Stimulated activated CD4-positive, alpha-beta T cell treated with anti-CD3 and anti-CD28 coated beads, Interleukin-2, amount 100 ng/mL, for 24 hours (primary cell): ENCODE measurements around the gene ISM1.
A peak's percentile ranks its signal among the peaks of the same experiment; 100 is the strongest.
"Not testable (repeated sequence)": the region's sequence is repeated elsewhere in the genome, so short reads cannot be mapped to it uniquely, and the experiment has no call there.

Experiments
- DNase-seq, 2 donors: peaks; one replicate each; pipeline ENCODE4 v3.0.0-alpha.2; 2020

Gene ISM1

DNA sequence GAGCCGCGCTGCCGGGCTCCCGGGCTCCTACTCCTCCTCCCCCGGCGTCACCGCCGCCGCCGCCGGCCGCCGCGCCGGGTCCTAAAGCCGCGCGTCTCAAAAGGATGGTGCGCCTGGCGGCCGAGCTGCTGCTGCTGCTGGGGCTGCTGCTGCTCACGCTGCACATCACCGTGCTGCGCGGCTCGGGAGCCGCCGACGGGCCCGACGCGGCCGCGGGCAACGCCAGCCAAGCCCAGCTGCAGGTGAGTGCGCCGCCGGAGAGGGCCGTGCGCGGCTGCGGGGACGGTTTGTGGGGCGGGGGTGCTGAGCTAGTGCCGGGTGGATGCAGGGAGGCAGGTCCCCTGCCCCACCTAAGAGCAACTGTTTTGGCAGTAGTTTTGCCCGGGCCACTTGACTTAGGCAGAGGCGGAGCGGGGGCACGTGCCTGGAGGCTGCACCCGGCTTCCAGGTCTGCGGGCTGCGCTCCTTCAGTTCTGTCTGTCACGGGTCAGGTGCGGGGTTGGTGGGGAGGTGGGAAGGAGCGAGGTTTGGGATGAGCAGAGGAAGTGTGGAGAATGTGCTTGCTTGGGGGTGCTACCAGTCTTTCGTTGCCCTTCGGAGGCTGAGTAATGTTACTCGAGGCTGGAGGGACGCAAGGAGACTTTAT lies 722 bp downstream of the ISM1 start:
- DNase-seq = peak; percentile 65 to 71

DNA sequence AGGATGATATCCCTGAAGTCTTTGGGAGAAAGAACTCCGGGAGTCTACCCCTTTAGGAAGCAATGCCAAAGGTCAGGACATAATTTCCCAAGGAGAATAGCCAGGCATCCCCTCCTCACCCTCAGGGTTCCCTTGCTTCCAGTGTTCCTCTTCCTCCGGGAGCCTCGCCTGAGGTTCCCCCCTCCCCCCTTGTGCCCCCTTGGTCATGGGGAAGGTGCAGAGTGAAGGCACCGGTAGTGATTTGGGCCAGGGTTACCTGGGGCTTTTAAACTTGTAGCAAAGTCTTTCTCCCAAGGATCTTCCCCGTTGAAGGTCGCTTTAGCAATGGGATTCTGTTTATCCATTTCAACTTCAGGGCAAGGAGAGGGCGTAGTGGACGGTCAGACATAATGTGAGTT lies 1.2 kb downstream of the ISM1 start:
- DNase-seq = no peak

DNA sequence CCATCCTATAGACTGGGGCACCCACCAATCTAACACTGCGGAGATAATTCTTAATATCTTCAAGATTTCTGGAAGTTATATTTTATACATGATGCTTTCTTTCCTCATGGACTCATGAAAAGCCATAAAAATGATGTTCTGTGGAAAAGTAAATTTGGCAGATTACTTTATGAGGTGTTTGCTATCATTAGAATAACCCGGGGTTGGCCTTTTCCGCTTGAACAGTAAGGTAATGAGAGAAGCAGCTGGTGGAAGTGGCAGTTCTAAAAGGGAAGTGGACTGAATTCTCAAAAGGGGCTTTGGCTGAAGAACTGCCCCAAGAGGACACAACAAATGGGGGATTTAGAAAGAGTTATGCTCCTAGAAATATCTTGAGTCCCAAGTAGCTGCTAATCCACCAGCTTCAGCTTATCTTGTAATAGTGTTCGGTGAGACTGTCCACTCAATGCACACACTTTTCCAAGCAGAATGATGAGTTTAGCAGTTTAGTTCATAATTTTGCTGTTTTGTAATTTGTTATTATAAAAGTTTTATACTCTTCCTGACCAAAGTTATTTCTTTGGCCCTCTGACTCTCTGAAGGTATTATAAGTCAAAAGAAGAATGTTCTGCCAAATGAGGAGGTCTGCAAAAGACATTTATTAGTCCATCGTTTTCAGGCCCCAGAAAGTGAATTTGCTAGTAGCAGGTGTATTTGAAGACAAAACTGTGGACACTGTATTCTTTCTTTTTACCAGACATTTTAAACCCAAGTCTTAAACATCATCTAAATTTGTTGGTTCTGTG lies 2.9 kb downstream of the ISM1 start:
- DNase-seq = no peak

DNA sequence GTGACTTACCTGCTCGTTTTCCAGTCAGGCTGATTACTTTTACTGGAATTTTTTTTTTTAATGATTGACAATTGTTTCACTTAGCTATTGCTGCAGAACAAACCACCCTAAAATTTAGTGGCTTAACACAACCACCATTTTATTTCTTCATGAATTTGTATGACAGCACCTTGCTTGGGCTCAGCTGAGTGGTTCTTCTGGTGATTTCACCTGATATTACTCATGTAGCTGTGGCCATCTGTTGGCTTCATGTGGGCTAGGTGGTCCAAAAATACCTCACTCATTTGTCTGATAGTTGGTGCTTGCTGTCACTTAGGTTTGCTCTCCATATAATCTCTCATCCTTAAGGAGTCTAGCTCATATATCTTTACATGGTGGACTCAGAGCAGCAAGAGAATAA lies 5.3 kb downstream of the ISM1 start:
- DNase-seq = no peak

DNA sequence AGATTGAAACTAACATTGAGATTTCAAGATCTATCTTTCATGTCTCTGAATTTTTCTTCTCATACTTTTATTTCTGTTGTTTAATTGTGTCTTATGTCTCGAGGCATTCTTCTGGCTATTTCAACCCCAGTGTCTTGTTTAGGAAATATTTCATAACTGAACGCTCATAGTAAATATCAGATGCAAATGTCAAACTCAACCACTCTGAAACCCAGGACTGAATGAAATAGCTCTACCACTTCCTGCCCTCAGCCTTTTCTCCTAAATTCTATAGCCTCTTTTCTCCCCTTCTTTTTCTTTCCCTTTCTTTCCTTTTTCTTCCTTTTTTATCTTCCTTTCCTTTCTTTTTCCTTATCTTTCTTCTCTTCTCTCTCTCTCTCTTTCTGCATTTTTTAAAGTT lies 7.7 kb downstream of the ISM1 start:
- DNase-seq = no peak

DNA sequence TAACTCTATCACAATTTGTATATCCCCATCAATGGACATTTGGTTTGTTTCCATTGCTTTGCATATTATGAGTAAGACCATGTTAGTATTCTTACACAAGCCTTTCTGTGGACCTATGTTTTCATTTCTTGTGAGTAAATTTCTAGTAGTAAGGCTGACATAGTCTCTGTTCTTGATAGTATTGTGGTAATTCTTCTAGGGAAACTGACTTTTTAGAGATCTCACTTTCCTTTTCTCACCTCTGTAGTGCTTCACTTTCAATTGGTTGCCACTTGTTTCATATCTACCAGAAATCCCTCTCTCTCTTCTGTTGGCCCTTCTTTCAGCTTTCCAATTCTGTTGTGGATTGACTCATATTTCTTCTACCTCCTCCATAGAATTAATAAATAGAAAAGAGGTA lies 8.5 kb downstream of the ISM1 start:
- DNase-seq = no peak

DNA sequence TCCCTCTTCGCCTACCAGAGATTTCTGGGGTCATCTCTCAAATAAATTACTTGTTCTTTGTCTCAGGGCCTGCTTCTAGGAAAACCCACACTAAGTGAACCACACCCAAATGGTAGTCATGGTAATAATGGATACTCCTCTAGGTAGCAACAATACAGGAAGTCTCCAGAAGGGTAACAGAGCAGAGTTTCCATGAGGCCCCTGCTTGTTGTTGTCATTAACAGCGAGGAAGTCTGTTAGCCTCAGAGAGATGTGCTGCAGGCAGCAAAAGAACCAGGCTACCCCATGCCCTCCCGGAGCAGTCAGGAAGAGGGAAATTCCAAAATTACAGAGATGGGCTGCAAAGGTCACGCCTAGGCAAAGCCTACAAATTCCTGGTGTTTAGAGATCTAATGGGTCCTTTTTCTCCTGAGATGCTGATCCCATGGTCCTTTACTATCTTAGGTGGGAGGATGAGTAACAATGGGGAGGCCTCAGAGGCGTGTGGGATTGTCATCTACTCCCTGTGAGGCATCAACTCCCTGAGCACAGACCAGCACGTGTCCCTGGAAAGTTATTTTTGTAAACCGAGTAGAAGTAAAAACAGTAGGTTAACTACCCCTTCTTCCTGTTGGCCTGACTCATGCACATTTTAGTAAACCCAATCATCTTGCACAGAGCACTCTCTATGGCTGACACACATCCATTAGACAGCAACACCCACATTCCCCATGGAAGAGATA lies 10.1 kb downstream of the ISM1 start:
- DNase-seq = peak; percentile 23 to 36

DNA sequence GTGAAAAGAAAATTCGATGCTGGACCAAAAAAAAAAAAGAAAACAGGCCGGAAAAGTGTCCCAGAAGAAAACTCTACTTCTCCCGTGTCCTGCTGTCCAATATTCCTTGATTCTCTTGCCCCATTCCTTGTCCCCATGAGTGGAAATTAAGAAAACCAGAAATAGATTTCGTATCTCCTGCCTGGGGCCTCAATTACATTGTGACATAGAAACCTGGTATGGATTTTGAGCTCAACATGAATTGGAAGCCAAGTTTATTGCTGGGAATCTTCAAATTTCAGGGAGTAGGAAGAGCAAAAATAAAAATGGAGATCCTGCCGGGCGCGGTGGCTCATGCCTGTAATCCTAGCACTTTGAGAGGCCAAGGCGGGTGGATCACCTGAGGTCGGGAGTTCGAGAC lies 11.9 kb downstream of the ISM1 start:
- no peak for DNase-seq

DNA sequence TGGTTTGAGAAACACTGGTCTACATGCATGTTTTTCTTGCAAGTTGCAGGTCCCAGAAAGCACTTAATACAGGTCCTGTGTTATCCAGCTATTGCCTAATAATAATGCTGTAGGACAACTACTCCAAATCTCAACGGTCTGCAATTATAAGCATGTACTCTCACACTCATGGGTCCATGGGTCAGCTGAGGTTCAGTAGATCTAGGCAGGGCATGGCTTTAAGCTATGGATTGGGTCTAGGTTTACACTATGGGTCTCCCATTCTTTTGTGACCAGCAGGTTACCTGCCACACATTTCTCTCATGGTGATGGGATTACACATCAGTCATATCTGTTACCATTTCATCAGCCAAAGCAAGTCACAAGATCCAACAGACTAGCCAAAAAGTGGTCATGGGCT lies 13.9 kb downstream of the ISM1 start:
- no peak for DNase-seq

DNA sequence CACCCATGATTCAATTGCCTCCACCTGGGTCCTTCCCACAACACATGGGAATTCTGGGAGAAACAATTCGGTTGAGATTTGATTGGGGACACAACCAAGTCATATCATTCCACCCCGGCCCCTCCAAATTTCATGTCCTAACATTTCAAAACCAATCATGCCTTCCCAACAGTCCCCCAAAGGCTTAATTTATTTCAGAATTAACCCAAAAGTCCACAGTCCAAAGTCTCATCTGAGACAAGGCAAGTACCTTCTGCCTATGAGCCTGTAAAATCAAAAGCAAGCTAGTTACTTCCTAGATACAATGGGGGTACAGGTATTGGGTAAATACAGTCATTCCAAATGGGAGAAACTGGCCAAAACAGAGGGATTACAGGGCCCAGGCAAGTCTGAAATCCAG lies 15.3 kb downstream of the ISM1 start:
- DNase-seq = not testable (repeated sequence)

DNA sequence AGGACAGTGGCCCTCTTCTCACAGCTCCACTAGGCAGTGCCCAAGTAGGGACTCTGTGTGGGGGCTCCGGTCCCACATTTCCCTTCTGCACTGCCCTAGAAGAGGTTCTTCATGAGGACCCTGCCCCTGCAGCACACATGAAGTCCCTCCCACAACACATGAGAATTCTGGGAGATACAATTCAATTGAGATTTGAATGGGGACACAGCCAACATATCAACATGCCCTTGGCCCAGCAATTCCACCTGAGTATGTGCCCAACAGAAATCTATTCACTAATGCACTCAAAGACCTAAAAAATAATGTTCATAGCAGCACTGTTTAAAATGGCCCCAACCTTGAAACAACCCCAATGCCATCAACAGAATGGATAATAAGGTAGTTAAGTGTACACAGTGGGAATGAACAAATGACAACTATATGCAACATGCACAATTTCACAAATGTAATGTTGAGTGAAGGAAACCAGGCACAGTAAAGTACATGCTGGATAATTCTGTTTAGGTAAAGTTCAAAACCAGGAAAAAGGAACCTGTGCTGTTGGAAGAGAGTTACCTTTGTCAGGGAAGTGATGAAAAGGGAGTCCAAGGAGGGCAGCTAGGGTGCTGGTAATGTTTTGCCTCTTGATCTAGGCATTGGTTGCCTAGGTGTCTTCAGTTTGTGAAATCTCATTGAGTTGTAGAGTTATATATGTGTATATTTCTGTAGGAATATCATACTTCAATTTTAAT lies 16.1 kb downstream of the ISM1 start:
- no peak for DNase-seq

DNA sequence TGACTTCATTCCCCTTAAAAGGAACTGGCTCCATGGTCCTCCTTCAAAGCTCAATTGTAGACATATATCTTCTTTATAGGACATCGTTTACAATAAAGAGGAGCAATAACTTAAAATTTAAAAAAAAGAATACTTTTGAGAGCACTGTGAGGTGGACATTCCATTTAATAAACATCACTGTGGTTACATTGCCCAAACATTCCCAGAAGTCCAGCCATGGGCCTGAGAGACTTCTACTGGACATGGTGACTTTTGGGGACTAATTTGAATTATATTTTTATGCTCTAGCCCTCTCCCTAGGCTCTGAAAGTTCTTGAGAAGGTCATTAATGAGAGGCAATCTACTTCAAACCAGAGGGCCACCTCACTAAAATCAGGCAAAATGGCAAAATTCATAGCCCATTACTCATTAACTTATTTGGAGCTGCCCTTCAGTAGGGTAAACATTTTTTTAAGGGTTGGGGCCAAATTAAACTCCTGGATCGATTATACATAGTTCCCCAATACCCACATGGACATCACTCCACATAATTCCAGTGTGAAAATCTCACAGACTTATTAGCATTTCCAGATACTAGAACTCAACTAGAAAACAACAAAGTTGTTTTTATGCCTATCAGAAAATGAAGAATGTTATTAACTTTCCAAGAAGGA lies 17.1 kb downstream of the ISM1 start:
- DNase-seq = no peak

DNA sequence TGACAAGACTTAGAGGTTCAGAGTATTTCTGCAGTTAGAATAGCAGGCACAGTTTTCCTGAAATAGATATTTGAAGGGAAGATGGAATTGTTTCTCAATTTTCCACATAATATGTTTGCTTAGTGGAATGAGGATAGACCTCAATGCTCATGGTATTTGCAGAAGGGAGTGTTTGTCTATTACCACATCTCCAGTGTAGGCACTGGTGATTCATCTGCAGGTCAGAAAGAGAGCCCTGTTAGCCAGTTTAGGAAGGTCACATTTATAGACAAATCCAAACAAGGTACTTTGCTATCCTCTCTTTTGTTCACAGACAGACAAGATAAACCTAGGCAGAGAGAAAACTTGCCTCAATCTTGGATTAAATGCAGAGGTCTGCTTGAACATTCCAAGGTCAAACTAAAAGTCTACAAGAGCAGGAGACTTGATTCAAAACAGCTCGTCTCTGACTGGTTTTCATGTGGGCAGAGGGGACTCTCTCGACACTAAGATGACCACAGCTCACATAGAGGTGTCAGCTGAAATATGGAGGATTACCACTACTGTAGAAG lies 22.8 kb downstream of the ISM1 start:
- DNase-seq = no peak

DNA sequence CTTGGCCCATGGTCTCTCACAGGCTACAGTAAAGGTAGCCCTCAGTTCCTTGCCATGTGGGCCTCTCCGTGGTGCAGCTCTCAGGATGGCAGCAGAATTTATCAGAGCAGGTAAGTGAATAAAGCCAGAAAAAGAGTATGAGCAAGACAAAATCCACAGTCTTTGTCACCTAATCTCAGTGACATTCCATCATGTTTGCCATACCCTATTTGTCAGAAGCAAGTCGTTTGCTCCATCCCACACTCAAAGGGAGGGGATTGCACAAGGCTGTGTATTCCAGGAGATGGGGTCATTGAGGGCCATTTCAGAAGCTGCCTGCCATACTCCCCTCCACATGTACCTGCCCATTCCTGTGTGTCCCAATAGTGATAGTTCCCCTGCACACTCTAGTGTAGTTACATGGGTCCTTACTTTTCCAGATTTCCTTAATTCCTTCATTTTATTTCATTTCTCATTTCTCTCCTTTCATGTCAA lies 24.2 kb downstream of the ISM1 start:
- no peak for DNase-seq

DNA sequence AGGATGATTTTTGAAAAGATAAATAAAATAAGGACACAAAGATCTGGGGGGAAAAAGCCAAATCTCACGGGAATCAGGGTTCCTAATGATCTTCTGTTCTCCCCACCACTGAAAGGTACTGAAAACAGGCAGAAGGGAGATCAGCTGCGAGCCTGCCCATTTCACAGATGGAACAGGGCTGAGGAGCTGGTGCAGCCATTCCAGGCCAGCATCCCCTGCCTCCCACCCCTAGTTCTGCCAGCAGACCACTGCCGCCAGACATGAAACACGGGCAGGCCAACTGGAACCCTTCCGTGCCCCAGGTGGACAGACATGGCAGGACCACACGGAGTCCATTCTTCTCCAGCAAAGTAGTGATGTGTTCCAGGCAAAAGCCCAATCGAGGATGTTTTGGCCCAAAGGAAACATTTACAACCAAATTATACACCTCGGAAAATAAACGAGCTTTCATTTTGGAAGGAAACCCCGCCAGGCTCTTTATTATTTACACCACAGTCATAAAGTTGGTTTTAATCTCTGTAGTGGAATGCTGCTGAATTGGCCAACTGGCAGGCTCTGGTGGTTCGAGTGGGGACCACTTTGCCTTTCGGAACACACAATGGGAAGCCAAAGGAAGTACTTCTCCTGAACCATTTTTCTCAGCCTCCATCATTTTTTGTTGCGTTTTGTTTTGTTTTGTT lies 28.2 kb downstream of the ISM1 start:
- DNase-seq = no peak

DNA sequence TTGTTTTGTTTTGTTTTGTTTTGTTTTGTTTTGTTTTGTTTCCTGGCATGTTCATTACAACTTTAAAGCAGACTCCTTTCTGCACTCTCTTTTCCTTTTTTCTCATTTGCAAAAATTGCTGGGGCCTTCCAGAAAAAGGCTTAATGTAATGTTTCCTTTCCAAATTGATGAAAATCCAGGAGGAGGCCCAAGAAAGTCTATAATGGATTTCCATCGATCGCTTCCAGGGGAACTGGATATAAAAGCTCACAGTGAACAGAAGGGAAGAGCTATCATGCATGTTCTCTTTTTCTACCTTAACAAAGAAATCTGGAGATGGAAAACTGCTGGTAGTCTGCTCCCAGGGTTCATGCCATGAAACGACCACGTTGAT lies 28.7 kb downstream of the ISM1 start:
- DNase-seq = no peak

DNA sequence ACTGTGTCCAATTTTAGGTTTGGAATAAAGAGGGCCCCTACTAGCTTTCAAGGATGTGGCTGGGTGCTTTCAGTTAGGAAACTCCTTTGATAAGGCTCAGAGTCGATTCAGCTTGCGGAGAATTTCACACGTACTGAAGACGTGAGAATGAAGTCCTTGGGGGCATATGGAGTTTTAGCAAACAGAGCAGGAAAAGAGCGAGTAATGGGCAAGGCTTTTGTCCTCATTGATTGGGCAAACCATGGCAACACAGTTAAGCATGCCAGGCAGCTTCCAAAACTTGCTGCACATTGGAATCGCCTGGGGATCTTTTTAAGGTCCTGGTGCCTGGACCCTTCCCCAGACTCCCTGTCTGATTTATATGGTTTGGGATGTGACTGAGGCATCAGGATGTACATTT lies 29.2 kb downstream of the ISM1 start:
- no peak for DNase-seq

DNA sequence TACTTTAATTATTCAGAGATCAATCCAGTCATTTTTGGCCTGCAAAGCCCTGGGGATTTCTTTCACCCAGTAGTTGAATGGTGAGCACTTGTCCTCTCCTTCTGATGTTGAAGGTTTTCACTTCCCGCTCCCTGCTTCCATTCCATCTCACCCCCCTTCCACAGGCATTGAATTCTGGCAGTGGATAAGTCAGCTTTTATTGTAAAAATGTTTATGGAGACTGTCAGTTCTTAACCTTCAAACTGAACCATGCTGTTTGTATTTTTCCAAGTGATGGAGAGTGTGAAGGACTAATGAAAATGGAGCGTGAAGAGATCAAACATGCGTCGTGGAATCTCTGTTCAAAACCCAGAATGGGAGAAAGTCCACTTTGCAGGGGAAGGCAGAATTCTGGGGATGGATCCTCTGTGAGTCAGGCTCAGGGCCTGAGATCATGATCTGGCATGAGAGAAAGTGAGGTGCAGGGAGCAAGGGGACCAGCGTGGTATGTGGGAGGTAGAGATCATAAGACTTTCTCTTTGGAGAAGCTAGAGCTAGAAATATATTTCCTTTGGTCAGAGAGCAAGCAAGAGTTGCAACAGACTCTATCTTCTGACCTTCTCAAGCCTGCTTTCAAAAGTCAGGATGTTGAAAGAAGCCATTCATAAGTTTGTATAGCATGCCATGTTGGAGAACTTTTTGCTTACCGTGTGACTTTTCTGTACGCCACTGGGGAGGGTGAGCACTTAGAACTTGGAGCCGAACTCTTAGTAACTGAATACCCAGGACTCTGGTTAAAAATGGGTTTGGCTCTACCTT lies 30.2 kb downstream of the ISM1 start:
- no peak for DNase-seq

DNA sequence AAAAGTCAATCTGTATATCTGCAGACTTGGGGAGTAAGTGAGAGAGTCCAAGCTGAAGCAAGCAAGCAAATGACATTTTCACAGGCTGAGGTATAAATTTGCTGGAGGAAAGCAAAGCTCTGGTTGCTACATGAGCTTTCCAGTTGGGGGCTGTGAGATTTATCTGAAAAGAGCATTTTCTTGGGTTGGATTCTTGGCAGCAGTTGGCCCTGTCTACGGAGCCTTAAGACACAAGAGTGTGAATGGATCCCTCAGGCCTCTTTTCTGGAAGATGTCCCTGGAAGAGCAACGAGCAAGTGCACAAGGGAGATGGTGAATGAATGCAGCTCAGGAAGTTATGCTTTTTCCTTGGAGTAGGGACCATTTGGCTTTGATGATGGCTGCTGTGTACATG lies 30.8 kb downstream of the ISM1 start:
- DNase-seq = no peak

DNA sequence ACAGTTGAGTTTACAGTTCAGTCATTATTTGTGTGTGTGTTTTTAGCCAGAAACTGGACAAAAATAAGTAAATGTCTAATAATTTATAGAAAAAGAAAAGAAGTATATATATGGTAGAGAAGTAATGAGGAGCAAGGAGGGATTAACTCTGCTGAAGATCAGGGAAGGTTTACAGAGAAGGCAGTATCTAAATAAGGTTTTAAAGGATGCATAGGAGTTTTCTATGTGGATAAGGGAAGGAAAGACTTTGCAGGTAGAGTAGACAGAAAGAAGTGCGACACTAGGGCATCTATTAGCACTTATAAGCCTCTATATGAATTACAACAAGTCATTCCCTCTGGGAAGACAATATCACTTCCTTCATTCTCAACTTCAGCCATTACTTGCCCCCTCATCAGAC lies 34.3 kb downstream of the ISM1 start:
- DNase-seq = no peak

DNA sequence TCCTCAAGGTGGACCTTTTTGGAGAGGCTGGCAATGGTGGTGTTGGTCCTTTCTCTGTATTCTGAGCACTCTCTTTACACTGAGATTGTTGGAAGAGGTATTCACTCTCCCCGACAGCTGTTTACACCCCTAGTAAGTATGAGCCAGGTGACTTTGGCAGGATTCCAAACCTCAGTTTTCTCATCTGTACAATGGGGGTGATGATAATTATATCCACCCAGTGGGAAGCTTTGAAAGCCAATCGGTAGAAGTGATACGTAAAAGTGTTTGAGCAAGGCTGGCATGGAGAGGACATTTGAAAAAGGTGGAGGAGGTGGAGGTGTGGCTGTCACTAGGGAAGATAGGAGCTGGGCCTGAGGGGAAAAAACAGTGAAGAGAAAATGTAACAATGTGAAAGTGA lies 35.5 kb downstream of the ISM1 start:
- no peak for DNase-seq
